ENCODE measurements around the gene TNNT1. TPM values are rescaled to one million over a fixed set of nuclear protein-coding genes. Genes with fewer than 3 reads are reported as not detected.

The TNNT1 gene
- total RNA-seq, 1 donor from 2014 or later, result not detected

- DNase-seq (ENCODE audit: low spot score in 2 of 2), result peak in 1 of 2 donors; percentile 17
- TF ChIP-seq CTCF (IDR thresholded peaks at IDR 0.05), result no peak
- no peak overlapping the region for H3K27ac ChIP-seq
- H3K27me3 ChIP-seq, result no peaks in the 10 kb centered on the region
- H3K4me3 ChIP-seq, result no peak overlapping the region
- H3K36me3 ChIP-seq, result no peaks in the 10 kb centered on the region
- intact Hi-C loops (cut with DNase I), result no loop called here
- no peaks in the 10 kb centered on the region for H3K9me3 ChIP-seq
- H3K4me1 ChIP-seq, result no peaks in the 10 kb centered on the region
Observed at GRCh38 chr19:55189403-55189835, 40.4 kb upstream of the TNNT1 start.

GRCh38 chr19:55188625-55189024 lies 39.6 kb upstream of the TNNT1 start:
- DNase-seq (ENCODE audit: low spot score in 2 of 2), result no peak
- intact Hi-C loops (cut with DNase I), result no loop called here
- H3K27ac ChIP-seq, result no peak overlapping the region
- no peak for TF ChIP-seq CTCF (IDR thresholded peaks at IDR 0.05)
- no peaks in the 10 kb centered on the region for H3K4me1 ChIP-seq
- H3K36me3 ChIP-seq, result no peaks in the 10 kb centered on the region
- no peaks in the 10 kb centered on the region for H3K9me3 ChIP-seq
- no peak overlapping the region for H3K4me3 ChIP-seq
- no peaks in the 10 kb centered on the region for H3K27me3 ChIP-seq

- H3K4me3 ChIP-seq, result no peak overlapping the region
- no peaks in the 10 kb centered on the region for H3K36me3 ChIP-seq
- no peaks in the 10 kb centered on the region for H3K4me1 ChIP-seq
- no peak for TF ChIP-seq CTCF (IDR thresholded peaks at IDR 0.05)
- peaks cover 6% of the 10 kb centered on the region for H3K27me3 ChIP-seq
- no peak for DNase-seq (ENCODE audit: low spot score in 2 of 2)
- intact Hi-C loops (cut with DNase I), result no loop called here
- H3K27ac ChIP-seq, result no peak overlapping the region
- no peaks in the 10 kb centered on the region for H3K9me3 ChIP-seq
Observed at GRCh38 chr19:55186080-55186479, 37.1 kb upstream of the TNNT1 start.

- no peak overlapping the region for H3K27ac ChIP-seq
- peaks cover 21% of the 10 kb centered on the region for H3K27me3 ChIP-seq
- H3K36me3 ChIP-seq, result no peaks in the 10 kb centered on the region
- TF ChIP-seq CTCF (IDR thresholded peaks at IDR 0.05), result no peak
- no peak for DNase-seq (ENCODE audit: low spot score in 2 of 2)
- no peak overlapping the region for H3K4me3 ChIP-seq
- intact Hi-C loops (cut with DNase I), result no loop called here
- H3K9me3 ChIP-seq, result no peaks in the 10 kb centered on the region
- H3K4me1 ChIP-seq, result peaks cover 0 to 3% of the 10 kb centered on the region in 2 donors
Observed at GRCh38 chr19:55181740-55182139, 32.7 kb upstream of the TNNT1 start.

- Histone ChIP-seq H3K27me3 (peaks cover 31% of the 10 kb centered on the region), H3K9me3 (no peaks in the 10 kb centered on the region), H3K4me1 (peaks cover 0 to 3% of the 10 kb centered on the region in 2 donors), H3K4me3 (peak within 1 kb of the TSS; percentile 7 to 45), H3K36me3 (no peaks in the 10 kb centered on the region), H3K27ac (no peak within 1 kb of the TSS)
- intact Hi-C loops (cut with DNase I), result no loop called here
- TF ChIP-seq CTCF (IDR thresholded peaks at IDR 0.05), result no peak
- no peak for DNase-seq (ENCODE audit: low spot score in 2 of 2)
Observed at GRCh38 chr19:55179606-55180484, 30.8 kb upstream of the TNNT1 start, which contains the start of gene SYT5. SYT5 (minus strand) TSS chr19:55180289; CDS start chr19:55179041, 1,248 bp downstream.
